ENCODE measurements around the gene NMNAT3.

NMNAT3 gene

DNA sequence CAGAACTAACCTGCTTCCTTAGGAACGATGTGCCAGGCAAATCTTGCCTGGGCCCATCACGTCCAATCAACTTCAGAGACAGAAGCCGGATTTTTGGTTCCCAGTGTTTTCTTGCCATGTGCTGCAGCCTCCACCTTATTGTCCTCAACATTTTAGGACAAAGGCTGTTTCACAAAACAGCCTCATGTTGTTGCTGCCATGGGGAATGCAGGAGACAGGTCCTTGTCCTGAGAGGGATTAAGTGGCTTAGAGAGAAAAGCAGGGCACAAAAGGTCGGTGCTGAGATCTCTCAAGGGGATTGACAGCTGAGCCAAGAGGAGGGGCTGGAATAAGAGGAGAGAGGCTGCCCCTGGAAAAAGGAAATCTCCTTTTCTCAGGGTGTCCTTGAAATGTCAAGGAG, 11.3 kb upstream of the NMNAT3 start:
- TF ChIP-seq, protein P1, sequence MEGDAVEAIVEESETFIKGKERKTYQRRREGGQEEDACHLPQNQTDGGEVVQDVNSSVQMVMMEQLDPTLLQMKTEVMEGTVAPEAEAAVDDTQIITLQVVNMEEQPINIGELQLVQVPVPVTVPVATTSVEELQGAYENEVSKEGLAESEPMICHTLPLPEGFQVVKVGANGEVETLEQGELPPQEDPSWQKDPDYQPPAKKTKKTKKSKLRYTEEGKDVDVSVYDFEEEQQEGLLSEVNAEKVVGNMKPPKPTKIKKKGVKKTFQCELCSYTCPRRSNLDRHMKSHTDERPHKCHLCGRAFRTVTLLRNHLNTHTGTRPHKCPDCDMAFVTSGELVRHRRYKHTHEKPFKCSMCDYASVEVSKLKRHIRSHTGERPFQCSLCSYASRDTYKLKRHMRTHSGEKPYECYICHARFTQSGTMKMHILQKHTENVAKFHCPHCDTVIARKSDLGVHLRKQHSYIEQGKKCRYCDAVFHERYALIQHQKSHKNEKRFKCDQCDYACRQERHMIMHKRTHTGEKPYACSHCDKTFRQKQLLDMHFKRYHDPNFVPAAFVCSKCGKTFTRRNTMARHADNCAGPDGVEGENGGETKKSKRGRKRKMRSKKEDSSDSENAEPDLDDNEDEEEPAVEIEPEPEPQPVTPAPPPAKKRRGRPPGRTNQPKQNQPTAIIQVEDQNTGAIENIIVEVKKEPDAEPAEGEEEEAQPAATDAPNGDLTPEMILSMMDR (IDR thresholded peaks at IDR 0.05), result no peak

DNA sequence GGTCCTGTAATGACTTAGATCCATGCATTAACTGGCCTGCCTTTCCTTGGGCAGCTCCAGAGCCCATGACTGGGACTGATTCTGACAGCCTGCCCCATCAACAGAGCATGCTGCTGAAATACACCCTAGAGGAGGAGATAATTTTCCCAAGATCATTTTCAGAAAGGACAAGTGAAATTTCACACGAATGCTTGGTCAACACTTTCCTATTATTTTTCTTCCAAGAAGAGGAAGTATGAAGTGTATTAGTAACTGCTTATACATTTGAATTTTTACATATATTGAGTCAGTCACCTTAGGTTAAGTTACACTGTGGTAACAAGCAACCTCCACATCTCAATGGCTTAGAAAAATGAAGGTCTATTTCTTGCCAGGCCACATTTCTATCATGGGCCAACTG, 9.7 kb upstream of the NMNAT3 start:
- TF ChIP-seq, protein P1 (IDR thresholded peaks at IDR 0.05), result no peak

DNA sequence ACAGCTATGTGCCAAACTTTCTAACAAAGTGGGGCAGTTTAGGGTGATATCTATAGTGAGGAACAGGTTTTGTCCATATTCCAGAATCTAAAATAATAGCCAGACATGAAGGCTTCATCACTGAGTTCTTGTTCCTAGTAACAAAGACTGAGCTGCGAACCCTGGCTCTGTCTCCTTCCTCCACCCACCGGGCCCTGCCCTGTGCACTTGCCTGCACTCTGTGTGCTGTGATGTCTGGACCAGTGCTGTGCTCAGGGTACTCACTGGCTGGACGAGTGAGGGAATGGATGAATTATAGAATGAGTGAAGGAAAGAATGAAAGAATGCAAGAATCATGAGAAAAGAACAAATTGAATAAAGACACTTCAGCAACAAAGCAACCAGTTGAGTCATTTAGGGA, 8.9 kb upstream of the NMNAT3 start:
- TF ChIP-seq, protein P1 (IDR thresholded peaks at IDR 0.05), result no peak

DNA sequence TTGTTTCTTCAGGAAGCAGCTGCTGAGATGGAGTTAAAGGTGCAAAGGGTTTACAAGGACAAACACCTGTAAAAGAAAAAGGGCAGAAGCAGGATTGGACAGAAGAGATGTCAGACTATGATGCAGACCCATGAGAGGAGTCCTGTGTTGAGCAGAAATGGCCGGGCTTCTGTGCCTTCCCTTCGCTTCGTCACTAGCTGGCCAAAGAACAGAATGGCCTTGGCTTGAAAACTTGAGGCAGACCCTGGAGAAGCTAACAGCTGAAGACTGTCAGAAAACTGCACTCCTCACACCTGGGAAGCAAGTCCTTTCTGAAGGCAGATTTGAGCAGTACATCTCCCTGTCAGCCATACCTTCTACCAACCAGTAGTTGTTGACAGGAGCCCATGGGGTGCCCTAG, 8.4 kb upstream of the NMNAT3 start:
- TF ChIP-seq, protein P1 (IDR thresholded peaks at IDR 0.05), result no peak

DNA sequence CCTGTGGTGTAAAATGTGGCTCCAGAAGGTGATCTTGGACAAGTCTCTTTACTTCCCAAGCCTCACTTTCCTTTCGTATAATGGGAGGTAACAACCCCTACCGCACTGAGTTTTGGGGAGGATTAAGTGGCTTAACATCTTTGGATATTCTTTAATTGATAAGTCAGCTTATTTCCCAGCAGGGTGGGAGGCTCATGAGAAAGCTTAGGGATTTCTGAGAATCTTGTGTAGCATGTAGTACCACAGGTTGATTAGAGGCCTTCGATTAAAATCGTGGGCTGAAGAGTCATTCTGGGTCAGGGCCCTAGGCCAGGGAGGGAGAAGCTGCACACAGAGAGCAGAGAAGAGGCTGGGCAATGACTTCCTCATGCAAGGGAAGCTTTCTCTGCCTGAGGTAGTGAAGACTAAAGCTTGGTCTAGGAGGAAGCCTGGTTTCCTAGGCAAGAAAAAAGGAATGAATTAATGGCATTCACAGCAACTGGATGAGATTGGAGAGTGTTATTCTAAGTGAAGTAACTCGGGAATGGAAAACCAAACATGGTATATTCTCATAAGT, 1.5 kb upstream of the NMNAT3 start:
- TF ChIP-seq, protein P1 (IDR thresholded peaks at IDR 0.05), result no peak

DNA sequence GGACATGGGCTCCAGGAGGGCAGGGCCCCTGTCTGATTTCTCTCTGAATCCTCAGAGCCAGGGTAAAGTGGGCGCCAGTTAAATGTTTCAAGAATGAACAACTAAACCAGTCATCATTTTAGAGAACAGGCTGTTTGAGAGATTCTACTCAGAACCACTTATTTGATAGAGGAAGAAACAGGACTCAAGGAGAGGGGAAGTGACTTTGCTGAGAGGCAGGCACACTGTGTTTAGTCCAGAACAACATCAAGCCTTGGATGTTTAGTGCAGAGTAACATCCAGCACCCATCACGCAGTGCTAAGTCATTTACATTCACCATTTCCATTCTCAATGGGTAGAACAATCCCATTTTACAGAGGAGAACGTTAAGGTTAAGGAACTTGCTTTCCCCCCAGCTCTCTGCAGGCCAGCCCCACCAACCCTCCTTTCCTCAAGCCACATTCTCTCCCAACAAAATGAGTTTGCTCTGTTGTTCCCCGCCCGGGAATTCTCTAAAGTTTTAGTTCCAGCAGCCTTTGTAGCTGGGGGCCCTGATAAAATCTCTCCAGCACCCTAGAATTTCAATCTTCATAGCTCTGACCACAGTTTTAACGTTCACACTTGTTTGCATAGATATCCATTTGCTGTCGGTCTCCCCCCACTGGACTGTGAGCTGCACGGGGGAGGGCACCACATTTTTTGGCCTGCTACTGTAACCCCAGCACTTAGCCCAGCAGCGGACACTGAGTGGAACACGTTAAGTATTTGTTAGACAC, 962 bp downstream of the NMNAT3 start:
- TF ChIP-seq, protein P1 (IDR thresholded peaks at IDR 0.05), result no peak

DNA sequence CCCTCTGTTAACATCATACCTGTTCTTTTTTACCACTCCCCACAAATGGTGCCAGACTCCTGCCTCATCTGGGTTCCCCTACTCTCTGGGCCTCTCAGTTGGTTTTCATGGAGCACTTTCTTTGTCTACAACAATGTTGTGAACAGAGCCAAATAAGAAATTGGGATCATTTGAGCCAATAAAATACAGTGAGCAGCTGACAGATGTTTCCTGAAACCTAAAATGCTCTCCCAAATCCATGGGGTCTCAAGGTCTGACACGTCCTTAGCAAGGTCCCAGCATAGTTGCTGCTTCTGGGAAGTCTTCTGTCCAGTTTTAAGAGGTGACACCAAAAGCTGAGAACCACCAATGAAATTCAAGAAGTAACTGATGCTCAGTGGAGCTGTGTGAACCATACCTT, 1.7 kb downstream of the NMNAT3 start:
- TF ChIP-seq, protein P1 (IDR thresholded peaks at IDR 0.05), result no peak
